RWPE1 (cell line): Measurements from ENCODE around the gene IFT57.

ENCODE experiments used
- CTCF ChIA-PET: fragments of 350-600 bp; sonication (Branson Sonifier 250); formaldehyde crosslinking; extraction: SDS; loops from one replicate; lab custom pipeline; 2021; lab: Yijun Ruan, JAX
- POLR2A ChIA-PET: fragments of 400-600 bp; formaldehyde crosslinking; extraction: SDS; loops from one replicate; lab custom pipeline; 2020; ENCODE audit warnings: antibody characterized with exemption; ENCODE audit not compliant: low non-redundant PET; lab: Yijun Ruan, JAX
- DNase-seq: peaks from one replicate; pipeline ENCODE4 v3.0.0; 2012; ENCODE audit warnings: low spot score
- H3K27ac ChIP-seq: fragments of 450-650 bp; 2 replicates; pipeline ENCODE4 v1.5.1; 2017
- TF ChIP-seq, protein P1 (sequence below): fragments of 450-650 bp; conservative IDR thresholded peaks from 2 replicates; pipeline ENCODE4 v1.5.1; 2017; ENCODE audit warnings: low read depth, mild to moderate bottlenecking

The IFT57 gene

DNA sequence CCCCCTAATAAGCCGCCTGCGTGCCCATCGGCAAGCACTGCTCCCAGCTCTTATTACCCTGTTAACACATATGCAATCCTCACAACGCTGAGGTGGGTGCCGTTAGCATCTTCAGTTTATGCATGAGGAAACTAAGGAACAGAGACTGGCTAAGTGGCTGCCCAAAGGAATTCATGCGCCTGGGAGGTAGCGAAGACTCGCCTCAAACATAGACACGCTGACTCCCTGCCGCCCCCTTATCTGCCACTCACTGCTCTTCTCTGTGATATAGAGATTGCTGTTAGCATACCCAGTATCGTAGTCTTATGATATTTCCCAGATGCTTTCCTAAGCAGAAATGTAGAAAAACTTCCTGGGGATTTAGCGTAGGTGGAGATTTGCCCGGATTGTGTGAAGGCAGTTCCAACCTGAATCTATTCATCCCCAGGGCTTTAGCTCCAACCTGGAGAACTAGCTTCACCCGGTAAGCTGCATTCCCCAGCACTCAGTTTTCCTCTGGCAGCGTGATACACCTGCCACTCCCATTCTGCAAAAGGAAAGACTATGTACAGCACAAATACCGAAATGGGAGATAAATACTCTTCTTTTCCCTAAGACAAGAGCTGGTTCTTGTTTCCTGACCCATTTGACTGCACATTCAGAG, 107.7 kb downstream of the IFT57 start:
- ChIA-PET CTCF (no interaction called here), POLR2A (no interaction called here)
- TF ChIP-seq, protein P1, sequence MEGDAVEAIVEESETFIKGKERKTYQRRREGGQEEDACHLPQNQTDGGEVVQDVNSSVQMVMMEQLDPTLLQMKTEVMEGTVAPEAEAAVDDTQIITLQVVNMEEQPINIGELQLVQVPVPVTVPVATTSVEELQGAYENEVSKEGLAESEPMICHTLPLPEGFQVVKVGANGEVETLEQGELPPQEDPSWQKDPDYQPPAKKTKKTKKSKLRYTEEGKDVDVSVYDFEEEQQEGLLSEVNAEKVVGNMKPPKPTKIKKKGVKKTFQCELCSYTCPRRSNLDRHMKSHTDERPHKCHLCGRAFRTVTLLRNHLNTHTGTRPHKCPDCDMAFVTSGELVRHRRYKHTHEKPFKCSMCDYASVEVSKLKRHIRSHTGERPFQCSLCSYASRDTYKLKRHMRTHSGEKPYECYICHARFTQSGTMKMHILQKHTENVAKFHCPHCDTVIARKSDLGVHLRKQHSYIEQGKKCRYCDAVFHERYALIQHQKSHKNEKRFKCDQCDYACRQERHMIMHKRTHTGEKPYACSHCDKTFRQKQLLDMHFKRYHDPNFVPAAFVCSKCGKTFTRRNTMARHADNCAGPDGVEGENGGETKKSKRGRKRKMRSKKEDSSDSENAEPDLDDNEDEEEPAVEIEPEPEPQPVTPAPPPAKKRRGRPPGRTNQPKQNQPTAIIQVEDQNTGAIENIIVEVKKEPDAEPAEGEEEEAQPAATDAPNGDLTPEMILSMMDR = no peak
- no peak for DNase-seq
- no peak overlapping the region for H3K27ac ChIP-seq

- POLR2A ChIA-PET = no interaction called here
- CTCF ChIA-PET = no interaction called here
Observed at GRCh38 chr3:108113975-108114374, 108.2 kb downstream of the IFT57 start.

GRCh38 chr3:108110934-108111333, 111.3 kb downstream of the IFT57 start:
- DNase-seq = no peak
- POLR2A ChIA-PET = no interaction called here
- CTCF ChIA-PET = interaction anchor here (0.7 kb wide), 1 partner anchor 8 kb away, joined by 3 read pairs; no protein-coding TSS in a partner anchor

More at GRCh38 chr3:108113975-108114374, 108.2 kb downstream of the IFT57 start:
- TF ChIP-seq, protein P1 = no peak
- no peak for DNase-seq
- no peak overlapping the region for H3K27ac ChIP-seq

More at GRCh38 chr3:108110934-108111333, 111.3 kb downstream of the IFT57 start:
- no peak overlapping the region for H3K27ac ChIP-seq
- TF ChIP-seq, protein P1 = no peak
